ENCODE results near the gene NDUFS4.
"Not testable (repeated sequence)": the region's sequence is repeated elsewhere in the genome, so short reads cannot be mapped to it uniquely, and the experiment has no call there.

The NDUFS4 gene

GRCh38 chr5:53649352-53649751 is 88.9 kb downstream of the NDUFS4 start:
- Histone ChIP-seq H3K4me3 (ENCODE audit: insufficient read depth, low read length, poor library complexity, severe bottlenecking) (no peak overlapping the region), H3K36me3 (ENCODE audit: low read length) (peaks cover 8% of the 10 kb centered on the region; the same call in 1 of the 2 replicates), H3K79me2 (ENCODE audit: insufficient read depth, low read length) (0 out of 2 replicates have a peak, but pooled peaks cover 4% of the 10 kb centered on the region), H3F3A (ENCODE audit: insufficient read depth) (no peaks in the 10 kb centered on the region), H3K4me2 (ENCODE audit: low read depth, low read length, poor library complexity, severe bottlenecking) (no peak overlapping the region), H4K20me1 (ENCODE audit: low read depth, low read length) (no peaks in the 10 kb centered on the region), H3K9me3 (ENCODE audit: insufficient read depth, low read length) (no peaks in the 10 kb centered on the region), H2AFZ (ENCODE audit: low read depth, low read length, severe bottlenecking) (no peak overlapping the region), H3K27me3 (ENCODE audit: low read length) (no peaks in the 10 kb centered on the region), H3K9me2 (replicated peaks; ENCODE audit: insufficient read depth, low read length) (no peaks in the 10 kb centered on the region), H3K9ac (ENCODE audit: low read length) (no peak overlapping the region), H3K27ac (ENCODE audit: low read depth, low read length) (no peak overlapping the region)
- TF ChIP-seq CTCF (IDR thresholded peaks at IDR 0.05; ENCODE audit: insufficient read depth, low read length, poor library complexity, severe bottlenecking) (no peak), EZH2phosphoT487 (conservative IDR thresholded peaks at IDR 0.05; ENCODE audit: low read length) (no peak)

DNA sequence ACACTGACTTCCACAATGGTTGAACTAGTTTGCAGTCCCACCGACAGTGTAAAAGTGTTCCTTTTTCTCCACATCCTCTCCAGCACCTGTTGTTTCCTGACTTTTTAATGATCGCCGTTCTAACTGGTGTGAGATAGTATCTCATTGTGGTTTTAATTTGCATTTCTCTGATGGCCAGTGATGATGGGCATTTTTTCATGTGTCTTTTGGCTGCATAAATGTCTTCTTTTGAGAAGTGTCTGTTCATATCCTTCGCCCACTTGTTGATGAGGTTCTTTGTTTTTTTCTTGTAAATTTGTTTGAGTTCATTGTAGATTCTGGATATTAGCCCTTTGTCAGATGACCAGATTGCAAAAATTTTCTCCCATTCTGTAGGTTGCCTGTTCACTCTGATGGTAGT is 100.1 kb downstream of the NDUFS4 start:
- H3F3A ChIP-seq (ENCODE audit: insufficient read depth); H3K9me2 ChIP-seq (replicated peaks; ENCODE audit: insufficient read depth, low read length); H3K36me3 ChIP-seq (ENCODE audit: low read length); H3K27me3 ChIP-seq (ENCODE audit: low read length); H3K9ac ChIP-seq (ENCODE audit: low read length); H3K79me2 ChIP-seq (ENCODE audit: insufficient read depth, low read length); H3K4me2 ChIP-seq (ENCODE audit: low read depth, low read length, poor library complexity, severe bottlenecking); H3K4me3 ChIP-seq (ENCODE audit: insufficient read depth, low read length, poor library complexity, severe bottlenecking); H3K9me3 ChIP-seq (ENCODE audit: insufficient read depth, low read length); H3K27ac ChIP-seq (ENCODE audit: low read depth, low read length); H4K20me1 ChIP-seq (ENCODE audit: low read depth, low read length); H2AFZ ChIP-seq (ENCODE audit: low read depth, low read length, severe bottlenecking): not testable (repeated sequence)

DNA sequence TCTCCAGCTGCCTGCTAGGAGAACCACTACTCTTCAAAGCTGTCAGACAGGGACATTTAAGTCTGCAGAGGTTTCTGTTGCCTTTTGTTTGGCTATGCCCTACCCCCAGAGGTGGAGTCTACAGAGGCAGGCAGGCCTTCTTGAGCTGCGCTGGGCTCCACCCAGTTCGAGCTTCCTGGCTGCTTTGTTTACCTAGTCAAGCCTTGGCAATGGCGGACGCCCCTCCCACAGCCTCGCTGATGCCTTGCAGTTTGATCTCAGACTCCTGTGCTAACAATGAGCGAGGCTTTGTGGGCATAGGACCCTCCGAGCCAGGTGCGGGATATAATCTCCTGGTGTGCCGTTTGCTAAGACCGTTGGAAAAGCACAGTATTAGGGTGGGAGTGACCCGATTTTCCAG is 104.9 kb downstream of the NDUFS4 start:
- not testable (repeated sequence) for H3K36me3 ChIP-seq (ENCODE audit: low read length); H3K4me3 ChIP-seq (ENCODE audit: insufficient read depth, low read length, poor library complexity, severe bottlenecking); H3K4me2 ChIP-seq (ENCODE audit: low read depth, low read length, poor library complexity, severe bottlenecking); H3K9me2 ChIP-seq (replicated peaks; ENCODE audit: insufficient read depth, low read length); H3K9ac ChIP-seq (ENCODE audit: low read length); H3K9me3 ChIP-seq (ENCODE audit: insufficient read depth, low read length); H4K20me1 ChIP-seq (ENCODE audit: low read depth, low read length); H3K27ac ChIP-seq (ENCODE audit: low read depth, low read length); H3F3A ChIP-seq (ENCODE audit: insufficient read depth); H2AFZ ChIP-seq (ENCODE audit: low read depth, low read length, severe bottlenecking); H3K27me3 ChIP-seq (ENCODE audit: low read length); H3K79me2 ChIP-seq (ENCODE audit: insufficient read depth, low read length)

- Histone ChIP-seq H2AFZ (ENCODE audit: low read depth, low read length, severe bottlenecking) (no peak overlapping the region), H3K9ac (ENCODE audit: low read length) (no peak overlapping the region), H3K4me3 (ENCODE audit: insufficient read depth, low read length, poor library complexity, severe bottlenecking) (no peak overlapping the region), H3K27me3 (ENCODE audit: low read length) (no peaks in the 10 kb centered on the region), H3K27ac (ENCODE audit: low read depth, low read length) (no peak overlapping the region), H4K20me1 (ENCODE audit: low read depth, low read length) (no peaks in the 10 kb centered on the region), H3K4me2 (ENCODE audit: low read depth, low read length, poor library complexity, severe bottlenecking) (no peak overlapping the region), H3K9me2 (replicated peaks; ENCODE audit: insufficient read depth, low read length) (no peaks in the 10 kb centered on the region), H3K79me2 (ENCODE audit: insufficient read depth, low read length) (no peaks in the 10 kb centered on the region), H3F3A (ENCODE audit: insufficient read depth) (no peaks in the 10 kb centered on the region), H3K9me3 (ENCODE audit: insufficient read depth, low read length) (no peaks in the 10 kb centered on the region), H3K36me3 (ENCODE audit: low read length) (no peaks in the 10 kb centered on the region)
- TF ChIP-seq EZH2phosphoT487 (conservative IDR thresholded peaks at IDR 0.05; ENCODE audit: low read length): no peak
- TF ChIP-seq CTCF (IDR thresholded peaks at IDR 0.05; ENCODE audit: insufficient read depth, low read length, poor library complexity, severe bottlenecking): no peak
Observed at GRCh38 chr5:53667621-53668020, 107.2 kb downstream of the NDUFS4 start.
